IPS-NIHi11 (cell line): ENCODE data around the gene UTS2.

Experiments used
- DNase-seq: peaks from one replicate; pipeline ENCODE4 v3.0.0; 2012; ENCODE audit warnings: mixed read lengths, low spot score

The UTS2 gene, protein sequence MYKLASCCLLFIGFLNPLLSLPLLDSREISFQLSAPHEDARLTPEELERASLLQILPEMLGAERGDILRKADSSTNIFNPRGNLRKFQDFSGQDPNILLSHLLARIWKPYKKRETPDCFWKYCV

DNA sequence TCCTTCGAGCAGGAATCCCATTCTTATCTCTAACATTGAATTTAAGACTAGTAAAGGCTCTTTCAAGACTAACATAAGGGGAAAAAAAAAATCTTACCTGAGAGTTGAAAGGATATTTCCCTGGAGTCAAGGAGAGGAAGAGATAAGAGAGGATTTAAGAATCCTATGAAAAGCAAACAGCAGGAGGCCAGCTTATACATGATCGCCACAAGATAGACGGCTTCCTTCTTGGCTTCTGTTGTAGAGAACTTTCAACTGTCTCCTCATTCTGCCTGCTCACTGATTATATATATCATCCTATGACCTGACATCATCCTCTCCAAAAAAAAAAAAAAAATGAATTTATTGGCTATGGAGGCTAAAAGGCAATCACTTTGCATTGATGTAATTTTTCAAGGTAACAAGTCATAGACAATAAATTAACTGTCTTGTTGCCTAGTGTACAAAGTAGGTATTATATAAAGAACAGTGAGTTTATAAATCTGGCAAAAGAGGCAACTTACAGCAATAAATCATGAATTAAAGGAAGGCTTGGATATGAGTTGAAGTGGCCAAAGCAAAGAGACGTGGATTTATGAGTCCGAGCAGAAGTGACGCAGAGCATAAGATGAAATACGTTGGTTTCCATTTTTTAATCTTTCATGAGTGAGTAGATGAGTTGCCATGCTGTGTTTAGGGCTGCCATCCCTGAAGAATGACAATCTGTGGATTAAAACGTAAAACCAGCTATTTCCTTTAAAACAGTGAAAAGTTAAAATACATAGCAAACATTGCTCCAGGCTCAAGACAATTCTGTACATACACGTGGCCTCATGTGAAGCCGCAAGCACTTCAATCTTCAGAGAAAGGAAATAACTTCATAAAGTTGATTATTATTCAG, at the start of gene UTS2:
UTS2 (minus strand) TSS at position 262 of the 880 bp plus-strand sequence; CDS start at position 200, 62 bp downstream.
- DNase-seq: no peak

DNA sequence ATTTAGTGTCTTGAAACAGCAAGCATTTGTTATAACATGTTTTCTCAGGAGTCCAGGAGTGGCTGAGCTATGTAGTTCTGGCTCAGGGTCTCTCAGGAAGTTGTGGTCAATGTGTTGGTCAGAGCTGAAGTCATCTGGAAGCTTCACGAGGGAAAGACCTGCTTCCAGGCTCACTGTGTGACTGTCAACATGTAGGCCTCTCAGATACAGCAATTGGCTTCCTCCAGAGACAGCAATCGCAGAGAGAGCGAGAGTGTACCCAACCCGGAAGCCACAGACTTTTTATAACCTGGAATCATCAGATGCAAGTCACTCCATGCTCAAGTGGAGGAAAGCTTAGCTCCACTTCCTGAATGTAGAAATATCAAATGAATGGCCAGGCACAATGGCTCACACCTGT, 46.9 kb upstream of the UTS2 start:
- no peak for DNase-seq

DNA sequence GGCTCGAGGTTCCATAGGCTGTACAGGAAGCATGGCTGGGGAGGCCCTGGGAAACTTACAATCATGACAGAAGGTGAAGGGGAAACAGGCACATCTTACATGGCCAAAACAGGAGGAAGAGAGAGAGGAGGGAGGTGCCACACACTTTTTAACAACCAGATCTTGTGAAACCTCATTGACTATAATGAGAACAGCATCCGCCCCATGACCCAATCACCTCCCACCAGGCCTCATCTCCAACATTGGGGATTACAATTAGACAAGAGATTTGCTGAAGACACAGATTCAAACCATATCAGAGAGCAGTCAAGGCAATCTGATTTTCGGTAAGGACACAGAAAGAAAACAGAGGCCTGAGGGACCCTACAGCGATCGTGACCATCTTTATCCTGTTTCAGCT, 46.1 kb upstream of the UTS2 start:
- no peak for DNase-seq

DNA sequence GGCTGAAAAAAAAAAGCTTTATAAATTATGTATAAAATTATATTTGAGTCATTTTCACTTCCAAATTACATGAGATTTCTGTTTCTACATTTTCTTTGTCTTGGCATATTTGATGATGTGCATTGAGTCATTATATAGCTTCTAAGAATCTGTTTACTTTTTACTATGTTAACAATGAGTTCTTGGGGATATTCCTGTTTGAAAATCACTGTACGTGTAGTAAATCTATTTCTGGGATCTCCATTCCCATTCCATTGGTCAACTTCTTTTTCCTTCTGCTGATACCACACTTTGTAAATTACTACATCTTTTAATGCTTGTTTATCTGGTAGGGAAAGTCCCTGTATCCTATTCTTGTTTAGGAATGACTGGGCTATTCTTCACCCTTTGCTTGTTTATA, 44.1 kb upstream of the UTS2 start:
- no peak for DNase-seq

DNA sequence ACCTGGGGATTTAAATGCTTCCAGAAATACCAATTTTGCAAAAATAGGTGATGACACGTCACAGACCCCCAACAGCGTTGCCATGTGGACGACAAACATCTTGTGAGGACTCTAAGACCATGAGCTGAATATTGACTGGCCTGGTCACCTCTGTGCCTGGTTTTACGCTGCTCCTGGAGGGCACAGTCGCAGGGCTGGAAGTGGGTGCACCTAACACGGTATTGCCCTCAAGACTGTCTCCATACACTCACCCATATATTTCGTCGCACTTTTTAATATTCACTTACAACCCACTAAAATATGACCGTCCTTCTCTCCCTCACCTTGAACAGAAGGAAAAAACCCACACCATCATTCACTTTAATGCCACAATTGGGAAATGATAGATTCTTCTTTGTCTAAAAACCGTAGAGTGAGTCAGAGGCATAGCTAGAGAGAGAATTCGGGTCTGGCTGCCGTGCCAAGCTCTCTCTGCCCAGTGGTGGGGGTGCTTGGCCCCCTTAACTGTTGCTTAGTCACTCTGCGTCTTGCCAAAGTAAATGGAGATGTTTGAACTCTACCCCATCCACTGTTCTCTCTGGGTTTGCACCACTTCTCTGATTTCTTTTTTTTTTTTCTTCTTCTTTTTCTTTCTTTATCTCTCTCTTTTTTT, 40.8 kb upstream of the UTS2 start:
- no peak for DNase-seq

DNA sequence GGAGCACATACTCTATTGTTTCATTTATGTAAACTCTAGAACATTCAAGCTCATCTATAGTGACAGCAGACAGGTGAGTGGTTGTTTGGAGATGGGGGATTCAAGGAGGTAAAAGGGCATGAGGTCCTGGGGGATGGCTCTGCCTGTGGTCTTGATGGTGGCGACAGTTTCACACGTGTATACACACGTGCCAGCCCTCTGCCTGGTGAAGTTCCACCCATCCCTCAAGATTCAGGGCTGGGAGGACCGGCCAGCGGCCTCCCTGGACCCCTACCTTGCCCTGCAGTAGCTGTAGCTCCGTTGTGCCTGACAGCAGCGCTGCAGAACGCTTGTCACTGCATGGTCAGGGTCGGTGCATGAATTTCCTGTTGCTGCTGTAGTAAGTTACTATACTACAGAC, 38.9 kb upstream of the UTS2 start:
- no peak for DNase-seq

DNA sequence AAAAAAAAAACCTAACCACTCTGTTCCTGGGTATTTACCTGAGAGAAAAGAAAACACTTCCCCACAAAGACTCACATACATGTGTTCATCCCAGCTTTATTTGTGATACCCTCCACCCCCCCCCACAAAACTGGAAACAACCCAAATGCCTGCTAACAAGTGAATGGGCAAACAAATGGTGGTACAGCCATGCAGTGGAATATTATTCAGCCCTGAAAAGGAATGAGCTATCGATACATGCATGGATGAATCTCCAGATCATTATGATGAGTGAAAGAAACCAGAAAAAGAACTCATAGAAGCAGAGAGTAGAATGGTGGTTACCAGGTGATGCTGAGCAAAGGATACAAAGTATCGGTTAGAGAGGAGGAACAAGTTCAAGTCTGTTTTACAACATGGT, 38.0 kb upstream of the UTS2 start:
- no peak for DNase-seq

DNA sequence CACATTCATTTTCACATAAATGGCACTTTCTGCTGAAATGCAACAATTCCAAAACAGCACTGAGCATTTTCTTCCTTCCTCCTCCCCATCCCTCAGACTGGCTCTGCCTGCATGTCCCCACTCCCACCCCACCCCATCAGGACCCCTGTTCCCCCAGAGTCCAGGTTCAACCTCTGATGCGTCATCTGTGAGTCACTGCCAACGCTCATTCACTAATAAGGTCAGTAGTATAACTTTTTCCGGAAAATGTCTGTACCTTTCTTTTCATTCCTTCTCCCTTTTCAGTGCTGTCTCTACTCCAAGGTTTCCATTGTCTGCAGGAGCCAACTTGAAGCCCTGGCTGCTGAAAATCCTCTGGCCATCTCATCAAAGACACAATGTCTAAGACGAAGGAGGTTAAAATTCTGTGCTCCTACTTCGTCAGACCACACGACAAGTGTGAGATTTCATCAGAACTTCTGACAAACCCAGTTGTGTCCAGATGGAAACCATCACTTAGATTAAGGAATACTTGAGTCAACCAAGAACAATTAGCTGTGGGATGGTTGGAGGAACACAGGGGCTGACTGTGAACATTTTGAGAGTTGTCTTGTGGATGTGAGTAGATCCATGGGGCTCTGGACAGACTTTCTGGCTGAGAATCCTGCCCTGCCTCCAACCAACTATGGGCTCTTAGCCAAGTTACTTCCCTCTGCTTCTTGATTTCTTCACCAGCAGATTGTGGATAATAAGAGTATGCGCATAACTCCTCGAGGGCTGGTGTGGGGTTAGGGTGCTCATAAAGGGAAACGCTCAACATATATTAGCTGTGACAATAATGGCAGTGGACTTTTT, 35.6 kb upstream of the UTS2 start:
- no peak for DNase-seq

DNA sequence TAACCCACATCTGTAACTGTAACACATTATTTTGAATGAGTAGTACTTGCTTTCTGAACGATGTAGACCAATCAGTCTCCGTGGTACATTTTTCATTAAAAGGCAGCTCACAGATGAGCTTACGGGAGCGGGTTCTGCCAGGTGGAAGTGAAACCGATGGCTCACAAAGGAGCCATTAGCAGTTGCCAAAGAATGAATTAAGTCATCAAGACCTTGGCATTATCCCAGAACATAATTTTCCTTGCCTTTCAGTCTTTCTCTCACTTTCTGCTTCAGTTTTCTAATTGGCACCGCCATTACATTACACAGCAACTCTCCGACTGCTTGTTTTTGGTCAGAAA, 33.5 kb upstream of the UTS2 start:
- DNase-seq: no peak

DNA sequence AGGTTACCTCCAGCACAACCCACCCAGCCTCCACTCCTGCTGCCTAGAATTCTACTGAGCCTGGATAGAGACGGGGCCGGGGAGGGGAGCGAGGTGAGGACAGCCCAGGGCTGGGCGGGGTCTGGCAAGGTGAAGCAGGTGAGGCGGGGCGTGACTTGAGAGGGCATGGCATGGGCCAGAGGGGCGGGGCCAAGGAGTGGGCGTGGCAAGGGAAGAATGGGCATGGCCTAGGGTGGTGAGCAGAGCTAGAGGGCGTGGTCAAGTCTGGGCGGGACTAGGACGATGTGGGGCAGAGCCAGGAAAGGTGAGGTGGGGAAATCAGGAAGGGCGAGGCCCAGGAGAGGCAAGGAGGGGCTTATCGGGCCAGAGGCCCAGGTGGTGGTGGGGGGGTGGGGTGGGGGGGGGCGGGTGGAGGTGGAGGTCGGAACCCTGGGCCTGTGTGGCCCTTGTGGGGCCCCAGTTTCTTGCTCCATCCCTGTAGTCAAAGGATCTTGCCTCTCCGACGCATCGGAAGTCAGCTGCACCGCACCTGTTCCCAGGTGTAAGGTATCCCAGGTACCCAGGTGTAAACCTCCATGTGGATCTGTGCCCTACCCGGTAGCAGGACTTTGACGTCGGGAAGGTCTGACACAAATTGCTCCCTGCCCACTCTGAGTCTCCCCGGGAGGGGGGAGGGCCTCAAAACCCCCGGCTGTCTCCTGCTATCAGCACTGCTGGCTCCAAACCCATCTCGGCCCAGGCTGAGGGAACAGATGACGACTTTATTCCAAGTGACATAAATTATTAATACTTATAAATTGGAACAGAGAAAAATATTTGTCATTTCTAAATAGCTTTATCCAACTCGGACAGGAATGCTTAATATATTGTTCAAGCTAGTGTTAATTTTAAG, 32.9 kb upstream of the UTS2 start:
- peak; percentile 94 for DNase-seq

DNA sequence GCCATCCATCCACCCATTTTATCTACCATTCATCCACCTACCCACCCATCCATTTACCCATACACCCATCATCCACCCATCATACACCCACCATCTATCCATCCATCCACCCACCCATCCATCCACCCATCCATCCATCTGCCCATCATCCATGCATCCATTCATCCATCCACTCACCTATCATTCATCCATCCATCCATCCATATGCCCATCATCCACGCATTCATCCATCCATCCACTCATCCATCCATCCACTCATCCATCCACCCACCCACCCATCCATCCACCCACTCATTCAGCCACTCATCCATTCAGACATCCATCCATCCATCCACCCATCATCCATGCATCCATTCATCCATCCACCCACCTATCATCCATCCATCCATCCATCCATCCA, 31.9 kb upstream of the UTS2 start:
- DNase-seq: no peak

DNA sequence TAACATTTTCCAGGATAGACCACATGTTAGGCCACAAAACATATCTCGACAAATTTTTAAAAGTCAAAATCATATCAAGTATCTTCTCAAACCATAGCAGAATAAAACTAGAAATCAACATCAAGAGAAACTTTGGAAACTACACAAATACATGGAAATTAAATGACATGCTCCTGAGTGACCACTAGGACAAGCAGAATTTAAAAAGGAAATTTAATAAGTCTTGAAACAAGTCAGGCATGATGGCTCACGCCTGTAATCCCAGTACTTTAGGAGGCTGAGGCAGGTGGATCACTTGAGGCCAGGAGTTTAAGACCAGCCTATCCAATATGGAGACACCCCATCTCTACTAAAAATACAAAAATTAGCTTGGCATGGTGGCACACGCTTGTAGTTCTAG, 26.4 kb upstream of the UTS2 start:
- no peak for DNase-seq

DNA sequence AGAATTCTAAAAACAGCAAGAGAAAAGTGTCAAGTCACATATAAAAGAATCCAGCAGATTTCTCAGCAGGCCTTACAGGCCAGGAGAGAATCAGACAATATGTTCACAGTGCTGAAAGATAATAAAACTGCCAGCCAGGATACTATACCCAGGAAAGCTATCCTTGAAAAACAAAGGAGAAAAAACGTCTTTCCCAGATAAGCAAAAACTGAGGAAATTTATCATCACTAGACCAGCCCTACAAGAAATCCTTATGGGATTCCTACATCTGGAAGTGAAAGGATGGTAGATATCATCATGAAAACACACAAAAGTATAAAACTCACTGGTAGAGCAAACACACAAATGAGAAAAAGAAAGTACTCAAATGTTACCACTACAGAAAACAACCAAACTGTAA, 25.2 kb upstream of the UTS2 start:
- no peak for DNase-seq

DNA sequence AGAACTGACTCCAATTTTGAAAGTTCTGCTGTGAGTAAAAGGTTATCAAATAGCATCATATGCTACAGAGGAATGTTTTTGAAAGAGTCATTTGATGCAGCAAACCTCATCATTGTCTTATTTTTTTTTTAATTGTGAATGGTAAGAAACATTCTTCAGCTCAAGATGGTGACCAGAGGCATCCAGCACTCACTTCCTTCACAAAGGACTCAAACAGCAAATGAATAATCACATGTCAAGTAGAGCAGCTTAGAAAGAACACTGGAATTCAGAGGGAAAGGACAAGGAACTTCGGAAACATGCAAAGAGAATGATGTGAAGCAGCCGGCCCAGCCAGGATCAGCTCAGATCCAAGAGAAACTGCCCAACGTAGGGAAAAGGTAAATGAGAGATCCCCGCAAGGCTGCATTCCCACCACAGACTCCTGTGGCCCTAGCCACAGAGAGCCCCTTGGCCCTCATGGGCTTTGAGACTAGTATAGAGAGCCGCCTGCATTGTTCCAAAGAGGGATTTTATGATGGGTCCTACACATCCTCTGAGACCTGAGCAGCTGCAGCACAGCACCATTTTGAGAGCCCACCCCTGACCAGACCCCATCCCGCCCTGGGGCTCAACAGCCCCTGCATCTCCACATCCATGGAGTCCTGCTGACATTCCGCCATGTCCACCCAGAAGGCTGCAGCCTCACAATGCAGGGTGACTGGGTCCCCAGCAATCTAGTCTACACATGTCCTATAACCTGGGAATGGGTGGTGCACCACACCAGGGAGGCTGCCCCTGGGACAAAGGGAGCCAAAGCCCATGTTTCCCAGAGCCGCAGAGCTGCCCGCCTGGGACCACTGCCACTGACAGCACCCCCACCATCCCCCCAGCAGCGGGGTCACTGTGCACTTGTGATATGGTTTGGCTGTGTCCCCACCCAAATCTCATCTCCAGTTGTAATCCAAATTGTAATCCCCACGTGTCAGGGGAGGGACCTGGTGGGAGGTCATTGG, 21.2 kb upstream of the UTS2 start:
- DNase-seq: no peak

DNA sequence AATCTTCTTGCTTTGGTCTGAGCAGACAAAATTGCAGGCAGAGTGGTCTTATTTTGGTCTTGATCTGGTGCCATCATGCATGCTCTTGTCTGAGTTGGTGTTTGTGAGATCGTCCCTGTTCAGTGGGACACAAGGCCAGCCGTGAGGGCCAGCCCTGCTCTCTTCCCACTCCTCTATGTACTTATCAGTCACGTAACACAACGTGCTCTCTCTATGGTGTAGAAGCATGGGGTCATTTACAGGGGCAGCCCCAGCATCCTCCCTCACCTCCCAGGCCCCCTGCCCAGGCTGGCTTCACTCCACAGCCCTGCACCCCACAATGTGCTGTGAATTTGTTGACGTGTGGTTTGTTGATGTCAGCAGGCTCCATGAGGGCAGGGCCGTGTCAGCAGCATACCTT, 18.3 kb upstream of the UTS2 start:
- no peak for DNase-seq

DNA sequence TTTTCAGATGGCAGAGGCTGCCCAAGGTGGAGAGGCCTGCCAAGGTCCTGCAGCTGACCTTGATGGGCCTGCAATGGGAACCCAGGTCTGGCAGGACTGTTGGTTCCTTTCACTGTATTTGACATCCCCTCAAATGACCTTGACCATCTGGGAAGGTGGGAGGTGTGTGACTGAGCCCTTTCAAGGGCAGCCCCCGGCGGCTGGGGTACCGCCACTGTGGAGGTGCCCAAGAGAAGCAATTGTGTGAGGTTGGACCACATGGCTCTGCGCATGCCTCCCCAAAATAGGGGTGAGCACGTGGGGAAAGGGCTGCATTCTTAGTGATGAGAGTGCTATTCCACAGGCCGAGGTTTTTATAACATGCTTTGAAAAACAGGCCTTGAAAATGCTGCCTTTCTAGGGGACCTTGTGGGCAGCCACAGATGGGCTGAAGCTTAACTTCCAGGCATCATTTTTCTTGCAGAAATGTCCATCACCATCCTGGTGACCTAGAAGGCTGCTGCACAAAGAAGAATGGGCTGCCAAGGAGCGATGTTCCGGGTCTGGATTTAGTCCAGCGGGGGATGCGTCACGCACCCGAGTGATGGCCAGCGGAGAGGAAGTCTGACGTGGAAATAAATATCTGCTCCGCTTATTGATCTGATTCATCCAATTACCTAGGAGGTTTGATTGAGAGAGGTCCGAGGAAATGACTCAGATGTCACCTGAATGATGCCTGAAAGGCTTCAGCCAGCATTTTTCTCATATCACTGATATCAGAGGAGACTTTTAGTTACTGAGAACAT, 16.5 kb upstream of the UTS2 start:
- no peak for DNase-seq

DNA sequence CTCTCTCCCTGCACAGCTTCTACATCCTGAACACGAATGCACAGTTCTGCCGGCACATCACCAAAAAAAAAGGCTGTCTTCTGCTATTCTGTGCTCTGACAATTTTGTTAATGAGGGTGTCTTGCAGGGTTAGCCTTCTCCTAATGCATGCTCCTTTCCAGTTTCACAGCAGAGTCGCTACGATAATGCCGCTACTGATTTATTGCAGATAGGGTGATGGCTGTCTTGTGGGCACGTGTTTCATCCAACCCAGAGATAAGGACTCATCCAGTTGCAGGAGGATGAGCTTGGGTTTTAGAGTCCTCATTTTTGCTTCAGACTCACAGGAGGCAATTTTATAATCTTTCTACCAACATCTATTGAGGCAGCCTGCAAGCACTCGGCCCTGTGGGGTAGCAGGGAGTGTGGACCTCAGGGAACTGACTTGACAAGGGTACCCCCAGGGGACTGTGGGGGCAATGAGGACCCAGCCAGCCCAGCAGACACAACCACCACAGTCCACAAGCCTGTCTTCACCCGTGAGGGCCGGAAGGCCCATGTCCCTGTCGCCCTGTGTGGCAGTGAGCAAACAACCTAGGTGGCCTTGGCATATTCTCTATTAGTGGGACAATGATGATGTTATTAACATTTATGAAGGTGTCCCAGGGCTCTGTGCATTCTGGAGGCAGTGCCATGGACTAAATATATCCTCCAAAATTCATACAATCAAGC, 15.4 kb upstream of the UTS2 start:
- DNase-seq: no peak

DNA sequence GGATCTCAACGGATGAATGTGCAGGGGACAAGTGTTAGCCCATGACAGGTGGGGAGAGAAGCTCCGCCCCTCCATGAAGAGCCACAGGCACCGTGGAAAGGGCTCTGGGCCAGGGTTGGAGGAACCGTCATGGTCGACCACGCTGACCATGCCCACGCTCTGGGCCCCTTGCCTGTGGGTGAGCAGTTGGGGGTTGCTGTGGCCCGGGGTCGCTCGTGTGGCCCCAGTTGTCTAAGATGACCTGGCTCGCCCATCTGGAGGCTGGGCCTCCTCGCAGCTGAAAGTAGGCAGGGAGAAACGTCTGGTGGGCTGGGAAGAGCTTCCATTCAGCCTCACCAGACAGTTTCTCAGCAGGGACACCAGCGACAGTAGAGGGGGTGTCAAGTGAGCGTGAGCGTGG, 13.1 kb upstream of the UTS2 start:
- no peak for DNase-seq
